ENCODE measurements around the gene PNPLA4. TPM values are rescaled to one million over a fixed set of nuclear protein-coding genes. Genes with fewer than 3 reads are reported as not detected.

Gene PNPLA4
- total RNA-seq, 1 experiment from 2014 or later, result 13.5 TPM

DNA sequence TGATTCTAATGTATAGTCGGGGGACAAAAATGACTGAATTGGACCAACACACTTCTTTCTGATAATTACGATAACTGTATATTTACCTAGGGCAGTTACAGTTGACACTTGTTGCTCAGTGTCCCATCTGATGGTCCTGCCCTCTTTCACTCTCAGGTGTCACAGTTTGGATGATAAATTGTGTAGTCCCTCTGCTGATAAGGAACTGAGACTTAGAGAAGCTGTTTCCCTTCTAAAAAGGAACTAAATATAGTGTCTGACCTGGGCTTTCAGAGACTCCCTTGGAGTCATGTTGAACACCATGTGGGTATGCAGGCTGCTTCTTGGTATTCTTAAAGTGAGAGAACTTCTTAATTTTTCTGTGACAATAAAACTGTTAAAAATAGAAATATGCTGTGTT, 23.7 kb upstream of the PNPLA4 start:
- no peaks in the 10 kb centered on the region for H3K36me3 Mint-ChIP-seq (ENCODE audit: insufficient read depth, unreplicated experiment)
- ChIA-PET CTCF (no interaction called here), POLR2A (no interaction called here)
- H3K9me3 Mint-ChIP-seq (ENCODE audit: unreplicated experiment), result peaks cover 1% of the 10 kb centered on the region
- no TSS peak for BruUV-seq (replicated peaks)
- TF ChIP-seq, protein P1, sequence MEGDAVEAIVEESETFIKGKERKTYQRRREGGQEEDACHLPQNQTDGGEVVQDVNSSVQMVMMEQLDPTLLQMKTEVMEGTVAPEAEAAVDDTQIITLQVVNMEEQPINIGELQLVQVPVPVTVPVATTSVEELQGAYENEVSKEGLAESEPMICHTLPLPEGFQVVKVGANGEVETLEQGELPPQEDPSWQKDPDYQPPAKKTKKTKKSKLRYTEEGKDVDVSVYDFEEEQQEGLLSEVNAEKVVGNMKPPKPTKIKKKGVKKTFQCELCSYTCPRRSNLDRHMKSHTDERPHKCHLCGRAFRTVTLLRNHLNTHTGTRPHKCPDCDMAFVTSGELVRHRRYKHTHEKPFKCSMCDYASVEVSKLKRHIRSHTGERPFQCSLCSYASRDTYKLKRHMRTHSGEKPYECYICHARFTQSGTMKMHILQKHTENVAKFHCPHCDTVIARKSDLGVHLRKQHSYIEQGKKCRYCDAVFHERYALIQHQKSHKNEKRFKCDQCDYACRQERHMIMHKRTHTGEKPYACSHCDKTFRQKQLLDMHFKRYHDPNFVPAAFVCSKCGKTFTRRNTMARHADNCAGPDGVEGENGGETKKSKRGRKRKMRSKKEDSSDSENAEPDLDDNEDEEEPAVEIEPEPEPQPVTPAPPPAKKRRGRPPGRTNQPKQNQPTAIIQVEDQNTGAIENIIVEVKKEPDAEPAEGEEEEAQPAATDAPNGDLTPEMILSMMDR (IDR thresholded peaks at IDR 0.05; ENCODE audit: insufficient read depth in 1 of 2, low read depth in 1 of 2, low read length in 1 of 2, severe bottlenecking in 1 of 2, unreplicated experiment in 1 of 2), result no peak
- Histone ChIP-seq H3K4me3 (ENCODE audit: low read depth, low read length) (no peak overlapping the region), H3K36me3 (ENCODE audit: control insufficient read depth, insufficient read depth, low read length) (no peaks in the 10 kb centered on the region), H3K27me3 (replicated peaks; ENCODE audit: control insufficient read depth, insufficient read depth, low read length) (no peaks in the 10 kb centered on the region), H3K4me1 (no peaks in the 10 kb centered on the region), H3K9me3 (no peaks in the 10 kb centered on the region)
- no peak overlapping the region for H3K27ac Mint-ChIP-seq (ENCODE audit: unreplicated experiment)
- no peaks in the 10 kb centered on the region for H3K27me3 Mint-ChIP-seq (ENCODE audit: insufficient read depth, unreplicated experiment)
- no peak overlapping the region for H3K4me3 Mint-ChIP-seq (ENCODE audit: unreplicated experiment)
- DNase-seq, result no peak
- no peaks in the 10 kb centered on the region for H3K4me1 Mint-ChIP-seq (ENCODE audit: low read depth, unreplicated experiment)
- intact Hi-C loops (cut with micrococcal nuclease; ENCODE audit: unreplicated experiment), result no loop called here

DNA sequence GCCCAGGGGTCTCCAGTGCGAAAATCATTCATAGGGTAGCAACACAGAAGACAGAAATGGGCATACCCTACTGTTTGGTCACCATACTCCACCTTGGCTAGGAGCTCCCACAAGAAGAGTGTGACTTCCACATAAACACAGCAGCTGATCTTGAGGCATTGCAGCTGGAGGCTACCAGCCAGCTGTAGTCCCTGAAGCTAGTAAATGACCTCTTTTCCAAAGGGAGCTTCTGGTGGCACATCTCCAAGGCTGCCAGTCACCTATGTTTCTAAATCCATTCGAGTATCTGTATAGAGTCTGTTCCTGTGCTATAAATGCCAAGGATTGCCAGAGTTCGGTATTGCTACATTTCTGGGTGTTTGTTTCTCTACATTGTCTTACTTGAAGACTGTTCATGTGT, 21.3 kb upstream of the PNPLA4 start:
- H3K4me3 ChIP-seq (ENCODE audit: low read depth, low read length), result no peak overlapping the region
- ChIA-PET POLR2A (no interaction called here), CTCF (no interaction called here)
- no peaks in the 10 kb centered on the region for H3K27me3 ChIP-seq (replicated peaks; ENCODE audit: control insufficient read depth, insufficient read depth, low read length)
- BruUV-seq (replicated peaks), result no TSS peak
- no peaks in the 10 kb centered on the region for H3K4me1 ChIP-seq
- H3K36me3 ChIP-seq (ENCODE audit: control insufficient read depth, insufficient read depth, low read length), result no peaks in the 10 kb centered on the region
- Mint-ChIP-seq H3K4me3 (ENCODE audit: unreplicated experiment) (no peak overlapping the region), H3K27me3 (ENCODE audit: insufficient read depth, unreplicated experiment) (no peaks in the 10 kb centered on the region), H3K27ac (ENCODE audit: unreplicated experiment) (no peak overlapping the region), H3K4me1 (ENCODE audit: low read depth, unreplicated experiment) (no peaks in the 10 kb centered on the region), H3K9me3 (ENCODE audit: unreplicated experiment) (no peaks in the 10 kb centered on the region), H3K36me3 (ENCODE audit: insufficient read depth, unreplicated experiment) (no peaks in the 10 kb centered on the region)
- H3K9me3 ChIP-seq, result no peaks in the 10 kb centered on the region
- no peak for DNase-seq
- TF ChIP-seq, protein P1 (IDR thresholded peaks at IDR 0.05; ENCODE audit: insufficient read depth in 1 of 2, low read depth in 1 of 2, low read length in 1 of 2, severe bottlenecking in 1 of 2, unreplicated experiment in 1 of 2), result no peak
- intact Hi-C loops (cut with micrococcal nuclease; ENCODE audit: unreplicated experiment), result no loop called here

DNA sequence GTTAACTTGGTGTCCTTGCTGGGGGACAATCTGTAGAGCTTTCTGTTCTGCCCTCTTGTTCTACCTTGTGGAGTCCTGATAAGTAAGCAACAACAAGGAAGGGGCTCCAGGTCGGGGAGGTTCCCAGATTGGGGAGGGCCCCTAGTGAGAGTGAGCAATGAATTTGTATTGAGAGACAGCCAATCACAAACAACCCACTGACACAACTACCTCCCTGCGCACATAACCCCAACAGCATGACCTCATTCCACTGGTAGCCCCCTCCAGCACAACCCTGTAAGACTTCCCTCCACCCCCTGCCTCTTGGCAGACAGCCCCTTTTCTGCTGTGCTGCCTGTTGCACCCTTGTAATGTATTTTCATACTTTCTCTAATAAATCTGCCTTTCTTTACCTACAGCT, 19.7 kb upstream of the PNPLA4 start:
- no TSS peak for BruUV-seq (replicated peaks)
- H3K27ac Mint-ChIP-seq (ENCODE audit: unreplicated experiment), result no peak overlapping the region

More for the DNA sequence above, 19.7 kb upstream of the PNPLA4 start:
- no peaks in the 10 kb centered on the region for H3K4me1 Mint-ChIP-seq (ENCODE audit: low read depth, unreplicated experiment)
- CTCF ChIA-PET, result no interaction called here
- TF ChIP-seq, protein P1 (IDR thresholded peaks at IDR 0.05; ENCODE audit: insufficient read depth in 1 of 2, low read depth in 1 of 2, low read length in 1 of 2, severe bottlenecking in 1 of 2, unreplicated experiment in 1 of 2), result no peak
- H3K36me3 Mint-ChIP-seq (ENCODE audit: insufficient read depth, unreplicated experiment), result no peaks in the 10 kb centered on the region
- Histone ChIP-seq H3K4me1 (no peaks in the 10 kb centered on the region), H3K27me3 (replicated peaks; ENCODE audit: control insufficient read depth, insufficient read depth, low read length) (no peaks in the 10 kb centered on the region), H3K36me3 (ENCODE audit: control insufficient read depth, insufficient read depth, low read length) (no peaks in the 10 kb centered on the region), H3K4me3 (ENCODE audit: low read depth, low read length) (no peak overlapping the region), H3K9me3 (no peaks in the 10 kb centered on the region)
- H3K27me3 Mint-ChIP-seq (ENCODE audit: insufficient read depth, unreplicated experiment), result no peaks in the 10 kb centered on the region
- H3K4me3 Mint-ChIP-seq (ENCODE audit: unreplicated experiment), result no peak overlapping the region
- intact Hi-C loops (cut with micrococcal nuclease; ENCODE audit: unreplicated experiment), result no loop called here
- no peak for DNase-seq
- POLR2A ChIA-PET, result no interaction called here
- H3K9me3 Mint-ChIP-seq (ENCODE audit: unreplicated experiment), result no peaks in the 10 kb centered on the region
